Coronary artery (tissue), 2 donors: ENCODE results near the gene SEC61A2.

Experiments
- DNase-seq: peaks from one replicate; pipeline ENCODE4 v3.0.0-alpha.2; 2017; ENCODE audit warnings: low spot score
- H3K27ac ChIP-seq, 2 donors: fragments of 200-600 bp; sonication (generic); one replicate each; pipeline ENCODE4 v1.5.1; 2016 to 2019
- H3K4me3 ChIP-seq: fragments of 200-600 bp; sonication (generic); 2 replicates; pipeline ENCODE4 v1.5.1; 2016; ENCODE audit warnings: mild to moderate bottlenecking, moderate library complexity
- CTCF ChIP-seq: fragments of 200-600 bp; sonication (generic); IDR thresholded peaks from one replicate; pipeline ENCODE4 v1.5.1; 2019; ENCODE audit warnings: antibody characterized with exemption

SEC61A2 gene

GRCh38 chr10:12098966-12099365 lies 30.5 kb upstream of the SEC61A2 start:
- Histone ChIP-seq H3K27ac (no peak overlapping the region), H3K4me3 (no peak overlapping the region)
- TF ChIP-seq CTCF, result no peak
- no peak for DNase-seq

GRCh38 chr10:12103802-12104201 lies 25.7 kb upstream of the SEC61A2 start:
- no peak overlapping the region for H3K4me3 ChIP-seq
- H3K27ac ChIP-seq, result no peak overlapping the region
- no peak for DNase-seq
- no peak for TF ChIP-seq CTCF

GRCh38 chr10:12107781-12108180 lies 21.7 kb upstream of the SEC61A2 start:
- no peak overlapping the region for H3K4me3 ChIP-seq
- no peak for TF ChIP-seq CTCF
- no peak for DNase-seq
- H3K27ac ChIP-seq, result no peak overlapping the region

- no peak overlapping the region for H3K4me3 ChIP-seq
- no peak for DNase-seq
- TF ChIP-seq CTCF, result no peak
Measured at GRCh38 chr10:12109286-12109685, 20.2 kb upstream of the SEC61A2 start.

GRCh38 chr10:12111528-12111927 lies 17.9 kb upstream of the SEC61A2 start:
- Histone ChIP-seq H3K27ac (no peak overlapping the region), H3K4me3 (no peak overlapping the region)
- TF ChIP-seq CTCF, result no peak
- no peak for DNase-seq

More at GRCh38 chr10:12109286-12109685, 20.2 kb upstream of the SEC61A2 start:
- no peak overlapping the region for H3K27ac ChIP-seq

GRCh38 chr10:12113627-12114026 lies 15.8 kb upstream of the SEC61A2 start:
- TF ChIP-seq CTCF, result no peak

GRCh38 chr10:12121673-12122072 lies 7.8 kb upstream of the SEC61A2 start:
- Histone ChIP-seq H3K27ac (no peak overlapping the region), H3K4me3 (no peak overlapping the region)
- TF ChIP-seq CTCF, result no peak
- DNase-seq, result no peak

More at GRCh38 chr10:12113627-12114026, 15.8 kb upstream of the SEC61A2 start:
- no peak for DNase-seq
- Histone ChIP-seq H3K4me3 (no peak overlapping the region), H3K27ac (no peak overlapping the region)
